HepG2 (cell line): ENCODE data around the gene NKAIN4. TPM values are rescaled to one million over a fixed set of nuclear protein-coding genes. Genes with fewer than 3 reads are reported as not detected.

ENCODE experiments used
- CBX5 ChIP-seq: sonication (generic); formaldehyde crosslinking; IDR thresholded peaks from 2 replicates; pipeline ENCODE4 v1.4.0; 2020; ENCODE audit warnings: missing genetic modification reagents, borderline replicate concordance
- CENPX ChIP-seq: sonication (generic); formaldehyde crosslinking; IDR thresholded peaks from 2 replicates; pipeline ENCODE4 v1.9.0; 2021; ENCODE audit warnings: mild to moderate bottlenecking, missing genetic modification reagents, moderate library complexity
- CSRNP2 ChIP-seq: sonication (generic); formaldehyde crosslinking; conservative IDR thresholded peaks from 2 replicates; pipeline ENCODE4 v1.8.0; 2022; ENCODE audit warnings: low read depth, missing genetic modification reagents
- FOXK2 ChIP-seq: fragments of 450-650 bp; IDR thresholded peaks from 2 replicates; pipeline ENCODE4 v1.6.1; 2016
- FOXP4 ChIP-seq: sonication (generic); formaldehyde crosslinking; IDR thresholded peaks from 2 replicates; pipeline ENCODE4 v1.4.0; 2020; ENCODE audit warnings: missing genetic modification reagents
- GLMP ChIP-seq: sonication (generic); formaldehyde crosslinking; IDR thresholded peaks from 2 replicates; pipeline ENCODE4 v1.9.0; 2021; ENCODE audit warnings: missing genetic modification reagents, mild to moderate bottlenecking, borderline replicate concordance
- GTF3A ChIP-seq: sonication (generic); formaldehyde crosslinking; conservative IDR thresholded peaks from 2 replicates; pipeline ENCODE4 v1.4.0; 2020; ENCODE audit warnings: mild to moderate bottlenecking, missing genetic modification reagents
- KLF9 ChIP-seq: IDR thresholded peaks from 2 replicates; pipeline ENCODE4 v1.6.1; 2016; ENCODE audit warnings: low read depth
- MEIS2 ChIP-seq: sonication (generic); formaldehyde crosslinking; IDR thresholded peaks from 2 replicates; pipeline ENCODE4 v1.9.0; 2021; ENCODE audit warnings: mild to moderate bottlenecking, missing genetic modification reagents
- NR2F1 ChIP-seq, 2 experiments: fragments of 450-650 bp in 1 of 2; formaldehyde crosslinking in 1 of 2; IDR thresholded peaks; 2 replicates each; pipeline versions ENCODE4 v1.5.0 to v1.6.1; 2016 to 2020; ENCODE audit warnings: mild to moderate bottlenecking in 1 of 2, missing compliant biosample characterization in 1 of 2, missing genetic modification reagents in 1 of 2, moderate library complexity in 1 of 2
- NR2F2 ChIP-seq: IDR thresholded peaks from 2 replicates; pipeline ENCODE4 v1.6.1; 2012; ENCODE audit warnings: low read depth, inconsistent platforms, borderline replicate concordance
- SOX13 ChIP-seq, 3 experiments: fragments of 450-650 bp in 1 of 3; sonication (generic) in 1 of 3; formaldehyde crosslinking in 1 of 3; IDR thresholded peaks in 2 of 3; conservative IDR thresholded peaks in 1 of 3; 2 replicates each; pipeline versions ENCODE4 v1.5.0 to v1.6.1; 2016 to 2020; ENCODE audit warnings: antibody characterized with exemption in 1 of 3, mild to moderate bottlenecking in 1 of 3, missing compliant biosample characterization in 1 of 3, missing genetic modification reagents in 1 of 3, moderate library complexity in 1 of 3
- THRA ChIP-seq: sonication (generic); formaldehyde crosslinking; IDR thresholded peaks from 2 replicates; pipeline ENCODE4 v1.4.0; 2020; ENCODE audit warnings: missing genetic modification reagents, borderline replicate concordance
- ZEB1 ChIP-seq: IDR thresholded peaks from 2 replicates; pipeline ENCODE4 v1.6.1; 2012; ENCODE audit warnings: mild to moderate bottlenecking, low read depth, inconsistent platforms; ENCODE audit not compliant: insufficient replicate concordance
- ZFP1 ChIP-seq: IDR thresholded peaks from 2 replicates; pipeline ENCODE4 v1.6.1; 2016
- ZMYM2 ChIP-seq: sonication (generic); formaldehyde crosslinking; IDR thresholded peaks from 2 replicates; pipeline ENCODE4 v1.8.0; 2022; ENCODE audit warnings: mild to moderate bottlenecking, missing genetic modification reagents
- ZNF253 ChIP-seq: sonication (generic); formaldehyde crosslinking; IDR thresholded peaks from 2 replicates; pipeline ENCODE4 v1.8.0; 2022; ENCODE audit warnings: mild to moderate bottlenecking, missing genetic modification reagents, borderline replicate concordance
- ZNF430 ChIP-seq: sonication (generic); formaldehyde crosslinking; IDR thresholded peaks from 2 replicates; pipeline ENCODE4 v1.9.0; 2021; ENCODE audit warnings: mild to moderate bottlenecking, missing genetic modification reagents
- ZNF432 ChIP-seq: sonication (generic); formaldehyde crosslinking; IDR thresholded peaks from 2 replicates; pipeline ENCODE4 v1.5.0; 2020; ENCODE audit warnings: missing genetic modification reagents, mild to moderate bottlenecking, borderline replicate concordance
- ZNF891 ChIP-seq: sonication (generic); formaldehyde crosslinking; IDR thresholded peaks from 2 replicates; pipeline ENCODE4 v1.5.0; 2020; ENCODE audit warnings: mild to moderate bottlenecking, missing genetic modification reagents
- polyA plus RNA-seq, 8 experiments: library from polyadenylated mRNA; depleted of rRNA in 3 of 8; stranded (reverse) in 7 of 8; unstranded in 1 of 8; fragments of >200 nt; fragmentation: Illumina TruSeq in 4 of 8; extraction: Trizol in 4 of 8; gene quantifications; 2 replicates each; pipeline versions ENCODE4 v1.2.1 to v1.2.3, GENCODE V29; 2011 to 2016; ENCODE audit warnings: low read depth in 4 of 8, missing spikeins in 1 of 8, mixed read lengths in 1 of 8; ENCODE audit not compliant: insufficient read depth in 1 of 8
- total RNA-seq, 5 experiments: library from RNA; depleted of rRNA; stranded (reverse); fragments of >200 nt; fragmentation: Illumina TruSeq; extraction: Trizol; gene quantifications; 2 replicates each; pipeline ENCODE4 v1.2.3, GENCODE V29; 2016; ENCODE audit warnings: low read depth in 1 of 5

NKAIN4 gene
- total and polyA plus RNA-seq, 2 of the 13 experiments (the other 11 are each of a cell fraction or from before 2014, with no cell fraction given) = not detected

GRCh38 chr20:63235399-63235983, 18.8 kb downstream of the NKAIN4 start, which contains the start of gene BIRC7 (continued):
- TF ChIP-seq MEIS2 = no peak; the same call in 1 of the 2 replicates
- TF ChIP-seq ZNF253 = 0 out of 2 replicates have a peak, but pooled peaks have one; percentile 15
- TF ChIP-seq ZFP1 (CRISPR knock-in tag) = no peak
- TF ChIP-seq FOXK2 = no peak
- TF ChIP-seq ZNF432 (CRISPR knock-in tag) = no peak
- TF ChIP-seq ZNF430 (CRISPR knock-in tag) = 0 out of 2 replicates have a peak, but pooled peaks have one; percentile 52
- TF ChIP-seq THRA (CRISPR knock-in tag) = no peak
- TF ChIP-seq GLMP (CRISPR knock-in tag) = no peak
- no peak for TF ChIP-seq CENPX (CRISPR knock-in tag)
- TF ChIP-seq NR2F1 (CRISPR knock-in tag; IDR thresholded peaks at IDR 0.05) = peak; percentile 77 to 81
- peak; percentile 43 for TF ChIP-seq ZNF891
- TF ChIP-seq ZMYM2 (CRISPR knock-in tag) = no peak
- TF ChIP-seq GTF3A (CRISPR knock-in tag) = no peak
- no peak for TF ChIP-seq CSRNP2 (CRISPR knock-in tag)
- no peak for TF ChIP-seq CBX5 (CRISPR knock-in tag)
- no peak for TF ChIP-seq ZEB1
- peak; percentile 76; the same call in 1 of the 2 replicates for TF ChIP-seq KLF9 (CRISPR knock-in tag)
- TF ChIP-seq FOXP4 (CRISPR knock-in tag) = 0 out of 2 replicates have a peak, but pooled peaks have one; percentile 4
- TF ChIP-seq SOX13 (IDR thresholded peaks at IDR 0.05) = no peak
- no peak for TF ChIP-seq SOX13 (CRISPR knock-in tag; conservative IDR thresholded peaks at IDR 0.05 in 1 of 2, IDR thresholded peaks at IDR 0.05 in 1 of 2)
- 0 out of 2 replicates have a peak, but pooled peaks have one; percentile 41 for TF ChIP-seq NR2F2
